B cell (primary cell): ENCODE results near the gene KLHL24.

Experiments
- EZH2 ChIP-seq: IDR thresholded peaks from 2 replicates; pipeline ENCODE4 v1.6.1; 2012; ENCODE audit warnings: borderline replicate concordance, low read depth, mild to moderate bottlenecking, moderate library complexity, low read length; ENCODE audit not compliant: insufficient read depth, poor library complexity, severe bottlenecking
- TF ChIP-seq, protein P1 (sequence below): fragments of 200-600 bp; IDR thresholded peaks from one replicate; pipeline ENCODE4 v1.8.0; 2022; ENCODE audit warnings: antibody characterized with exemption, mild to moderate bottlenecking

GRCh38 chr3:183680061-183680460 lies 44.6 kb downstream of the KLHL24 start:
- TF ChIP-seq, protein P1, sequence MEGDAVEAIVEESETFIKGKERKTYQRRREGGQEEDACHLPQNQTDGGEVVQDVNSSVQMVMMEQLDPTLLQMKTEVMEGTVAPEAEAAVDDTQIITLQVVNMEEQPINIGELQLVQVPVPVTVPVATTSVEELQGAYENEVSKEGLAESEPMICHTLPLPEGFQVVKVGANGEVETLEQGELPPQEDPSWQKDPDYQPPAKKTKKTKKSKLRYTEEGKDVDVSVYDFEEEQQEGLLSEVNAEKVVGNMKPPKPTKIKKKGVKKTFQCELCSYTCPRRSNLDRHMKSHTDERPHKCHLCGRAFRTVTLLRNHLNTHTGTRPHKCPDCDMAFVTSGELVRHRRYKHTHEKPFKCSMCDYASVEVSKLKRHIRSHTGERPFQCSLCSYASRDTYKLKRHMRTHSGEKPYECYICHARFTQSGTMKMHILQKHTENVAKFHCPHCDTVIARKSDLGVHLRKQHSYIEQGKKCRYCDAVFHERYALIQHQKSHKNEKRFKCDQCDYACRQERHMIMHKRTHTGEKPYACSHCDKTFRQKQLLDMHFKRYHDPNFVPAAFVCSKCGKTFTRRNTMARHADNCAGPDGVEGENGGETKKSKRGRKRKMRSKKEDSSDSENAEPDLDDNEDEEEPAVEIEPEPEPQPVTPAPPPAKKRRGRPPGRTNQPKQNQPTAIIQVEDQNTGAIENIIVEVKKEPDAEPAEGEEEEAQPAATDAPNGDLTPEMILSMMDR = no peak
- no peak for TF ChIP-seq EZH2
